ENCODE data around the gene RGMB.

RGMB gene

GRCh38 chr5:98825582-98826375 is 52.3 kb downstream of the RGMB start:
- no peak for DNase-seq

- DNase-seq, result no peak
These were observed 53.7 kb downstream of the RGMB start for GRCh38 chr5:98827161-98827560.

GRCh38 chr5:98827588-98828284 is 54.3 kb downstream of the RGMB start:
- DNase-seq, result no peak

- DNase-seq, result no peak
These were observed 62.7 kb downstream of the RGMB start for GRCh38 chr5:98836175-98836574.

- peak in 2 of 56 donors; percentile 2 to 6 for DNase-seq
These were observed 66.3 kb downstream of the RGMB start for GRCh38 chr5:98839469-98840383.

- DNase-seq, result no peak
These were observed 67.5 kb downstream of the RGMB start for GRCh38 chr5:98840946-98841345.

- DNase-seq, result no peak
These were observed 70.0 kb downstream of the RGMB start for GRCh38 chr5:98843481-98843880.

- DNase-seq, result no peak
These were observed 71.4 kb downstream of the RGMB start for GRCh38 chr5:98844865-98845264.

GRCh38 chr5:98845878-98846277 is 72.4 kb downstream of the RGMB start:
- DNase-seq, result no peak
